GM18507 (cell line): ENCODE results near the gene ATOX1.
"Not testable (repeated sequence)": the region's sequence is repeated elsewhere in the genome, so short reads cannot be mapped to it uniquely, and the experiment has no call there.

Source experiments
- DNase-seq: peaks from one replicate; pipeline ENCODE4 v3.0.0; 2011; ENCODE audit warnings: low read depth; ENCODE audit not compliant: insufficient read length; ENCODE audit errors: extremely low spot score
- FAIRE-seq: peaks from 2 replicates; lab custom pipeline; 2011; peaks lifted over from hg19 to GRCh38; lab: Jason Lieb, UNC

Gene ATOX1

GRCh38 chr5:151706906-151707305 is 51.5 kb downstream of the ATOX1 start:
- FAIRE-seq (no peak), DNase-seq (no peak)

DNA sequence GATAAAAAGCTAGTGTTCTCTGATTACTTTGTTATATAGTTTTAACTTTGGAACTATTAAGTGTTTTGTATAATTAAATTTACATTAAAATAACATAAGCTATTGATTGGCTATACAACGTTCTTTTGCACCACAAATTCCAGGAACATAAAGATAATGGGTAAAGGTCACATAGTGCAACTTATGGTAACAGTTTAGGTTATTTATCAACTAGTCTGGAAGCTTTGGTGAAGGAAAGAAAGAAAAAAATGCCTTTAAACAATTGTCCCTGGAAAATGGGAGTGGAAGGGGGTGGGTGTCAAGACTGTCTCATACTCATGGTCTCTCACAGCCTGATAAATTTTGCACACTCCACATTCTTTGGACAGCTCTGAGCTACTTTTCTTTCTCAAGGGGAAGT is 54.7 kb downstream of the ATOX1 start:
- FAIRE-seq (no peak), DNase-seq (no peak)

- FAIRE-seq (peak; percentile 80), DNase-seq (no peak)
Measured at GRCh38 chr5:151703227-151703626, 55.2 kb downstream of the ATOX1 start.

DNA sequence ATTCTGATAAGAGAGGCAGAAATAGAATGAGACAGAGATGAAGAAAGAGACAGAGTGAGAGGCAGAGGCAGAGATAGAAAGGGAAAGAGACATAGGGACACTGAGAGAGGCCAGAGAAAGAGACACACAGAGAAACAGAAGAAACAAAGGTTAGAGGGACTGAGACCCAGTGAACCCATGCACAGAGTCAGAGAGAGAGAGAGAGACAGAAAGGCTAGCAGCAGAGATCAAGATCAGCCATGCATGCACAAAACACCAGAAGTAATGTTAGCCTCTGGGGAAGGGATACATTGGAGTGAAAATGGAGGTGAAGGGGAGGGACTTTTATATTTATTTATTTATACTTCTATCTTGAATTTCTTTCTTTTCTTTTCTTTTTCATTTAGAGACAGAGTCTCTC is 57.6 kb downstream of the ATOX1 start:
- DNase-seq: no peak
- peak; percentile 73 for FAIRE-seq

DNA sequence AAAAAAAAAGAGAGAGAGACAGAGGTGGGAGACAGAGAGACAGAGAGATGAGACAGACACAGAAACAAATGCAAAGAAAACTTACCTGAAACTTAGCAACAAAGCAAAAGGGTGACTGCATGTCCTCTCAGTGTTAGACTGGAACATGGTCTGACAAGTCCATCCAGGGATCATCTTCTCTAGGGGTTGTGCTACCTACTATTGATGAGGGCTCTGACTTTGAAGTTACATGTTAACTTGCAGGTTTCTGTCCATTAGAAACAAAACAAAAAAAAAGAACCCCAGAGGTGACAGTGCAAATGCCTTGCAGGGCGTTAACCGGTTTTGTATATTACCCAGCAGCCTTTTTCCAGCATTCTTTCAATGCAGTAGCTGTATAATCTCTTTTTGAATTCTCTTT is 58.1 kb downstream of the ATOX1 start:
- no peak for DNase-seq
- no peak for FAIRE-seq

DNA sequence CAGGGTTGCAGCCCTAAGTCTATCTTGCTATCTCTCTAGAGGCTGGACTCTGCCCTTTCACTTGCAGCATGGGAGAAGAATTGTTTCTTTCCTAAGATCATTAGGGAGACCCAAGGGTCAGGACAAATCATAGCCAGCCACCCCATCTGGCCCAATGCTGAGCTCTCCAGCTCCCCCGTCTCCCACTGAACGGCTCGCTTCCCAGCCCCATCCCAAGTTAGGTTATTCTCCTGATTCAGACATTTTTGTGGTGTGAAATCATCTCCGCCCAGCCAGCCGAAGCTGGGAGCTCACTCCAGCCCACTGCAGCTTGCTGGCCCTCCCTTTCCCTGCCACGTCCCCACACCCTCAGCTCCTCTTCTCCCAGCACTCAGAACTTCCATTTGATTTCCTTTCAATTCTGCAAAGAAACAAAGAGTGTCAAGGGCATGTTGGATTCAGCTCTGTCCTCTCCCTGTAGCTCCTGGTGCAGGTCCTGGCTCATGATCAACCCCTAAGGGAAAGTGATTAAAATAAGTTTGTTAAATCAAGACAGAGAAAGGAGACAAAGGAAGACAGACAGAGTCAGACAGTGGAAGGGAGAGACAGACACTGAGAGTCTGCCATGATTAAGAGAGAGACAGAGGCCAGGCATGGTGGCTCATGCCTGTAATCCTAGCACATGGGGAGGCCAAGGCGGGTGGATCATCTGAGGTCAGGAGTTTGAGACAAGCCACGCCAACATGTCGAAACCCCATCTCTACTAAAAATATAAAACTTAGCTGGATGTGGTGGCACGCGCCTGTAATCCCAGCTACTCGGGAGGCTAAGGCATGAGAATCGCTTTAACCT is 59.1 kb downstream of the ATOX1 start:
- no peak for FAIRE-seq
- DNase-seq: no peak

DNA sequence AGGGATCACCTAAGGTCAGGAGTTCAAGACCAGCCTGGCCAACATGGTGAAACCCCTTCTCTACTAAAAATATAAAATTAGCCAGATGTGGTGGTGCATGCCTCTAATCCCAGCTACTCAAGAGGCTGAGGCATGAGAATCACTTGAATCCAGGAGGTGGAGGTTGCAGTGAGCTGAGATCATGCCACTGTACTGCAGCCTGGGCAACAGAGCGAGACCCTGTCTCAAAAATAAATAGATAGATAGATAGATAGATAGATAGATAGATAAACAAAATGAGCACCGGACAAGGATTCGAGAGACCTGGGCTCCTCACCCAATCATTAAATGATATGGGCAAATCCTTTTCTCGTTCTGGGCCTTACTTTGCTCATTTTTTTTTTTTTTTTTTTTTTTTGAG is 60.4 kb downstream of the ATOX1 start:
- not testable (repeated sequence) for DNase-seq, FAIRE-seq

- FAIRE-seq (no peak), DNase-seq (no peak)
Measured at GRCh38 chr5:151697452-151697851, 61.0 kb downstream of the ATOX1 start.

- FAIRE-seq (no peak), DNase-seq (no peak)
Measured at GRCh38 chr5:151696470-151697061, 61.9 kb downstream of the ATOX1 start.

DNA sequence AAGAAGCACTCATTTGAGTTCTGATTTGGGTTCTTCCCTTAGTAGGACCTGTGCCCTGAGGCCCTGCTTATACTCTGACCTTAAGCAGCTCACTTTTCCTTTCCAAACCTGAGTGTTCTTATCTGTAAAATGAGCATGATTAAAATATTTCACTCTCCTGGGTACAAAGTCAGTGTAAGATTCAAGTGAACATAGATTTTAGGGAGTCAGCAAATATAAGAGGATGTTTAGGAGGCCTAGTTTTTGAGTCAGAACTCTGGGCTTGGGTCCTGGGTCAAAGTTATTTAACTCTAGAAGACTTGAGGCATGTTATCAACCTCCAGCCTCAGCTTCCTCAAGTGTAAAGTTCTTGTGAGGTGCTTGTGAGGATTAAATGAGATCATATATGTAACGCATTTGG is 63.0 kb downstream of the ATOX1 start:
- FAIRE-seq (no peak), DNase-seq (no peak)

GRCh38 chr5:151694035-151694485 is 64.4 kb downstream of the ATOX1 start:
- DNase-seq (no peak), FAIRE-seq (no peak)
